Thymus (tissue), 11 donors: Measurements from ENCODE around the gene MPDU1. TPM values are rescaled to one million over a fixed set of nuclear protein-coding genes. Genes with fewer than 3 reads are reported as not detected.

ENCODE experiments used
- DNase-seq, 9 donors: peaks; one replicate each; pipeline ENCODE4 v3.0.0-alpha.2; 2013; ENCODE audit warnings: low spot score in 9 of 9, low read depth in 6 of 9, missing footprints in 1 of 9
- H3K27ac ChIP-seq, 2 donors: one replicate each; pipeline ENCODE4 v1.5.1; 2013; ENCODE audit warnings: control low read depth in 1 of 2, low read depth in 1 of 2, low read length in 1 of 2, mild to moderate bottlenecking in 1 of 2, moderate library complexity in 1 of 2
- H3K27me3 ChIP-seq, 2 donors: one replicate each; pipeline ENCODE4 v1.5.1; 2013; ENCODE audit warnings: low read length in 1 of 2; ENCODE audit not compliant: control insufficient read depth in 2 of 2, insufficient read depth in 1 of 2
- H3K36me3 ChIP-seq, 2 donors: one replicate each; pipeline ENCODE4 v1.5.1; 2013; ENCODE audit warnings: low read length in 1 of 2, mild to moderate bottlenecking in 1 of 2, moderate library complexity in 1 of 2; ENCODE audit not compliant: control insufficient read depth in 2 of 2, insufficient read depth in 2 of 2
- H3K4me1 ChIP-seq, 2 donors: one replicate each; pipeline ENCODE4 v1.5.1; 2013; ENCODE audit warnings: low read length in 2 of 2; ENCODE audit not compliant: control insufficient read depth in 2 of 2, insufficient read depth in 2 of 2
- H3K4me3 ChIP-seq, 2 donors: one replicate each; pipeline ENCODE4 v1.5.1; 2013; ENCODE audit warnings: low read length in 2 of 2, control low read depth in 1 of 2, mild to moderate bottlenecking in 1 of 2
- H3K9me3 ChIP-seq, 2 donors: one replicate each; pipeline ENCODE4 v1.5.1; 2013; ENCODE audit warnings: low read length in 1 of 2, mild to moderate bottlenecking in 1 of 2; ENCODE audit not compliant: control insufficient read depth in 2 of 2, insufficient read depth in 1 of 2
- WGBS: extraction: QIAGEN DNeasy Blood & Tissue Kit; methylation state at CpG from one replicate; pipeline ENCODE4 v1.1.7; 2013; 5-methylcytosine and 5-hydroxymethylcytosine counted together
- polyA plus RNA-seq: library from polyadenylated mRNA; stranded (reverse); fragments of 200-250 nt; gene quantifications from one replicate; pipeline ENCODE4 v1.2.3, GENCODE V29; 2013
- total RNA-seq: library from RNA; stranded (reverse); fragments of 120-200 nt; gene quantifications from one replicate; pipeline ENCODE4 v1.2.4, GENCODE V29; 2013
- donor health status: healthy.

The MPDU1 gene
- total and polyA plus RNA-seq, 2 donors, result 48.0 to 57.8 TPM

DNA sequence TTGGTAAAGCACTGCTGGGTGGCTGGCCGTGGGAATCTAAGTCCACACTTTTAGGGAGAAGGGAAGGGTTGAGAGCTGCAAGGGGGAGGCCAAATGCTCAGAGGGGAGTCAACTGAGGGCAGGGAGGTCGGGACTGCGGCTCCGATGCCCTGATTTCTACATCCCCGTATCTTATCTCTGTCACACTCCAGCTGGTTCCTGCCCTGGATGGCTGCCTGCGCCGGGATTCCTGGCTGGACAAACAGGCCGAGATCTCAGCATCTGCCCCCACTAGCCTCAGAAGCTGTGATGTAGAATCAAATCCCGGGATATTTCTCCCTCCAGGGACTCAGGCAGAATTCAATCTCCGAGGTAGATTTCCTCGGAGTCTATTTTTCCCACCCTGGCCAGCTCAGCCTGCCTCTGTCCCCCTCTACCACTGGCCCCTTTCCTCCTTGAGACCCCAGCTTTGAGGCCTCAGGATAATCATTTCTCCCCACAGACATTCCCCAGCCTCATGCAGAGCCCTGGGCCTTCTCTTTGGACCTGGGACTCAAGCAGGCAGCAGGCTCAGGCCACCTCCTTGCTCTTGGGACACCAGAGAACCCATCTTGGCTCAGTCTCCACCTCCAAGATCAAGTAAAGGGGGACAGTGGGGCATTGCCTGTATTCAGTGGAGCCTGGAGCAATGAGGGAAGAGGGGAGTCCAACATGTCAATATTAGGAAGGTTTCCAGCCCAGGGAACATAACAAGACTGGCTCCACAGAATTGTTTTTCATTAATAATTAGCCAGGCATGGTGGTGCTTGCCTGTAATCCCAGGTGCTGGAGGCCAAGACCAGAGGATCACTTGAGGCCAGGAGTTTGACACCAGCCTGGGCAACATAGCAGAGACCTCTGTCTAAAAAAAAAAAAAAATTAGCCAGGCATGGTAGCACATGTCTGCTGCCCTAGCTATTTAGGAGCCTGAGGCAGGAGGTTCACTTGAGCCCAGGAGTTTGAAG lies 48.0 kb downstream of the MPDU1 start:
- Histone ChIP-seq H3K27ac (no peak overlapping the region), H3K4me1 (peaks cover 4 to 20% of the 10 kb centered on the region in 2 donors), H3K4me3 (no peak overlapping the region), H3K36me3 (no peaks in the 10 kb centered on the region), H3K27me3 (peaks cover 0 to 13% of the 10 kb centered on the region in 2 donors), H3K9me3 (no peaks in the 10 kb centered on the region)
- DNase-seq, result no peak
- 96% methylated on average over 11 of the region's 11 CpGs for WGBS

DNA sequence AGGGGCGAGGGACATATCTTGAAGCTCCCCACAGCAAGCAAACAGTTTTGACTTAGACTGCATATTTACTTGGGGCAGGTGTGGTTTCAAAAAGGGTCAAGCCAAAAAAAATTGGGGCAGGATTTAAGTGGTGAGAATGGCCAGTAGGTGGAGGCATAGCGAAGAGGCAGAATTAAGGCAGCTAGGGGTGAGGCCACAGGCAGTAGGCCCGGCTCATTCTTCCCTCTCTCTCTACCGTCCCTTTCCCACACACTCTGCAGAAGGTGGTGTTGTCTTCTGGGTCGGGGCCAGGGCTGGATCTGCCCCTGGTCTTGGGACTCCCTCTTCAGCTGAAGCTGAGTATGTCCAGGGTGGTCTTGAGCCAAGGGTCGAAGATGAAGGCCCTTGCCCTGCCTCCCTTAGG lies 48.8 kb downstream of the MPDU1 start:
- 58% methylated on average over 6 of the region's 6 CpGs for WGBS
- Histone ChIP-seq H3K27me3 (peaks cover 0 to 13% of the 10 kb centered on the region in 2 donors), H3K27ac (no peak overlapping the region), H3K36me3 (no peaks in the 10 kb centered on the region), H3K4me3 (no peak overlapping the region), H3K9me3 (no peaks in the 10 kb centered on the region), H3K4me1 (peaks cover 0 to 12% of the 10 kb centered on the region in 2 donors)
- DNase-seq, result peak in 2 of 9 donors; percentile 4 to 61

DNA sequence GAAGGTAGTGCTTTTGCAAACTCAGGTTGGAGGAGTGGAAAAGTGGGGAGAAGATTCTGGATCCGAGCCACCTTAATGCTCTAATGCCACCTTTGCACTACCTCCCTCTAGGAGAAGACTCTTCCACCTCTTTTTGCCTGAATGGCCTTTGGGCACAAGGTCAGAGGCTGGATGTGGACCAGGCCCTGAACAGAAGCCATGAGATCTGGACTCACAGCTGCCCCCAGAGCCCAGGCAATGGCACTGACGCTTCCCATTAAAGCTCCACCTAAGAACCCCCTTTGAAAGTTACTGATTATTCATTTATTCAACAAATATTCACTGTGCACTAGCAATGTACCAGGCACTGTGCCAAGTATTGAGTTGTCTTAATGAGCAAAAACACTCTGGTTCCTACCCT lies 49.4 kb downstream of the MPDU1 start:
- Histone ChIP-seq H3K4me1 (peaks cover 0 to 8% of the 10 kb centered on the region in 2 donors), H3K4me3 (no peak overlapping the region), H3K36me3 (no peaks in the 10 kb centered on the region), H3K27me3 (peaks cover 0 to 13% of the 10 kb centered on the region in 2 donors), H3K9me3 (no peaks in the 10 kb centered on the region), H3K27ac (no peak overlapping the region)
- DNase-seq, result no peak
- WGBS, result 93% methylated on average over 2 of the region's 2 CpGs

DNA sequence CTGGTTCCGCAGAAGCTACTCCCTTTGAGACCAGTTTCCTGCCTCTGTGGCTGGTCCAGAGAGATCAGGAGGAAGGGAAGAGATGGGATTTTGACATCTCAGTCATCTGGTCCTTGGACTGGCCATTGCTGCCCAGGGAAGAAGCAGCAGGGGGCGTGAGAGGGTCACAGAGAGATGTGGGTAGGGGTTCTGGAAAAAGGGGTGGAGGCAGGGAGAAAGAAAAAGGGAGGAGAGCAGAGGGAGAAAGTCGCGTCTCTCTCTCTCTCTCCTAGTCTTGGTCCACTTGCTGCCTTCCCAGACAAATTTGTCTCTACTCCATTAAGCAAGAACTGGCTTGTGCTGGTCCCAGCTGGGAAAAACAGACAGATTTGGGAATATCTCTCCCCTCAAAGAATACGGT lies 50.7 kb downstream of the MPDU1 start:
- WGBS, result 60% methylated on average over 5 of the region's 5 CpGs
- DNase-seq, result no peak
- no peaks in the 10 kb centered on the region for H3K36me3 ChIP-seq
- H3K4me1 ChIP-seq, result peaks cover 0 to 6% of the 10 kb centered on the region in 2 donors
- peaks cover 0 to 13% of the 10 kb centered on the region in 2 donors for H3K27me3 ChIP-seq
- no peak overlapping the region for H3K27ac ChIP-seq
- no peak overlapping the region for H3K4me3 ChIP-seq
- H3K9me3 ChIP-seq, result no peaks in the 10 kb centered on the region

DNA sequence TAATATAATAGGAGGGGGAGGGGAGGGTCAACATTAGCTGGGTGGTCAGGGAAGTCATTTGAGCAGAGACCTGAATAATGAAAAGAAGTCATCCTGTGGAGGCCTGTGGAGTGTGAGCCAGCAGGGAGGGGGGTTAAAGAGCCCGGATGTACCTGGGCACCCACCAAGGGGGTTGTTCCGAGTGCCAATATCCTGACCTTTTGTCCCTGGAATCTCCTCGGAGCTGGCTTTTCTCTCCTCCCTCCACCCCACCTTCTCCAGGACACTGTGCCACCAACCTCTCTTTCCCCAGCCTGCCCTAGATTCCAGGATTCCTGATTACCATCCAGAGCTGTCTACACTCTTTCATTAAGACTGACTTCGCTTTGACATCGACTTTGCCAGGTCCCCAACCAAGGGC lies 52.5 kb downstream of the MPDU1 start:
- no peak for DNase-seq
- Histone ChIP-seq H3K9me3 (no peaks in the 10 kb centered on the region), H3K36me3 (no peaks in the 10 kb centered on the region), H3K4me1 (peaks cover 0 to 6% of the 10 kb centered on the region in 2 donors), H3K27ac (no peak overlapping the region), H3K27me3 (peaks cover 0 to 13% of the 10 kb centered on the region in 2 donors), H3K4me3 (no peak overlapping the region)
- 89% methylated on average over 5 of the region's 5 CpGs for WGBS

Other genes starting within 250 kb of the MPDU1 start
- gene ACAP1, start 247.3 kb upstream of the MPDU1 start, total RNA-seq, result 167 TPM
- 364 TPM for gene ACAP1, start 247.3 kb upstream of the MPDU1 start, polyA plus RNA-seq
- 3.0 TPM for gene KCTD11, start 231.7 kb upstream of the MPDU1 start, total RNA-seq
- 9.9 TPM for gene KCTD11, start 231.7 kb upstream of the MPDU1 start, polyA plus RNA-seq
- not detected for gene TMEM95, start 228.7 kb upstream of the MPDU1 start, total RNA-seq
- 0.05 TPM for gene TMEM95, start 228.7 kb upstream of the MPDU1 start, polyA plus RNA-seq
- gene TNK1, start 202.8 kb upstream of the MPDU1 start, total RNA-seq, result 1.8 TPM
- 7.2 TPM for gene TNK1, start 202.8 kb upstream of the MPDU1 start, polyA plus RNA-seq
- gene PLSCR3, start 189.3 kb upstream of the MPDU1 start, total RNA-seq, result 9.3 TPM
- gene PLSCR3, start 189.3 kb upstream of the MPDU1 start, polyA plus RNA-seq, result 32.7 TPM
- gene TMEM256, start 179.8 kb upstream of the MPDU1 start, total RNA-seq, result 109 TPM
- 152 TPM for gene TMEM256, start 179.8 kb upstream of the MPDU1 start, polyA plus RNA-seq
- gene NLGN2, start 176.0 kb upstream of the MPDU1 start, total RNA-seq, result 0.38 TPM
- gene NLGN2, start 176.0 kb upstream of the MPDU1 start, polyA plus RNA-seq, result 5.6 TPM
- gene SPEM1, start 163.5 kb upstream of the MPDU1 start, total RNA-seq, result not detected
- not detected for gene SPEM1, start 163.5 kb upstream of the MPDU1 start, polyA plus RNA-seq
- gene SPEM2, start 158.2 kb upstream of the MPDU1 start, total RNA-seq, result not detected
- 0.02 TPM for gene SPEM2, start 158.2 kb upstream of the MPDU1 start, polyA plus RNA-seq
- gene SPEM3, start 155.0 kb upstream of the MPDU1 start, total RNA-seq, result not detected
- not detected for gene SPEM3, start 155.0 kb upstream of the MPDU1 start, polyA plus RNA-seq
- 6.8 TPM for gene TMEM102, start 148.4 kb upstream of the MPDU1 start, total RNA-seq
- gene TMEM102, start 148.4 kb upstream of the MPDU1 start, polyA plus RNA-seq, result 5.1 TPM
- 5.8 TPM for gene FGF11, start 144.3 kb upstream of the MPDU1 start, total RNA-seq
- gene FGF11, start 144.3 kb upstream of the MPDU1 start, polyA plus RNA-seq, result 5.5 TPM
- 12.9 TPM for gene CHRNB1, start 138.8 kb upstream of the MPDU1 start, total RNA-seq
- 18.5 TPM for gene CHRNB1, start 138.8 kb upstream of the MPDU1 start, polyA plus RNA-seq
- 10.9 TPM for gene ZBTB4, start 104.2 kb upstream of the MPDU1 start, total RNA-seq
- 29.5 TPM for gene ZBTB4, start 104.2 kb upstream of the MPDU1 start, polyA plus RNA-seq
- not detected for gene SLC35G6, start 102.4 kb upstream of the MPDU1 start, total RNA-seq
- gene SLC35G6, start 102.4 kb upstream of the MPDU1 start, polyA plus RNA-seq, result 0.09 TPM
- 23.5 TPM for gene POLR2A, start 99.5 kb upstream of the MPDU1 start, total RNA-seq
- gene POLR2A, start 99.5 kb upstream of the MPDU1 start, polyA plus RNA-seq, result 33.5 TPM
- 4.2 TPM for gene TNFSF12, start 34.8 kb upstream of the MPDU1 start, total RNA-seq
- 21.3 TPM for gene TNFSF12, start 34.8 kb upstream of the MPDU1 start, polyA plus RNA-seq
- 6.4 TPM for gene TNFSF13, start 25.1 kb upstream of the MPDU1 start, total RNA-seq
- 19.6 TPM for gene TNFSF13, start 25.1 kb upstream of the MPDU1 start, polyA plus RNA-seq
- gene SENP3, start 21.9 kb upstream of the MPDU1 start, total RNA-seq, result 54.2 TPM
- 44.7 TPM for gene SENP3, start 21.9 kb upstream of the MPDU1 start, polyA plus RNA-seq
- gene CD68, start 4.2 kb upstream of the MPDU1 start, total RNA-seq, result 47.0 TPM
- gene CD68, start 4.2 kb upstream of the MPDU1 start, polyA plus RNA-seq, result 124 TPM
- 0.94 TPM for gene SOX15, start 6.2 kb downstream of the MPDU1 start, total RNA-seq
- gene SOX15, start 6.2 kb downstream of the MPDU1 start, polyA plus RNA-seq, result 5.2 TPM
- 33.3 TPM for gene FXR2, start 31.0 kb downstream of the MPDU1 start, total RNA-seq
- 36.6 TPM for gene FXR2, start 31.0 kb downstream of the MPDU1 start, polyA plus RNA-seq
- gene SAT2, start 44.0 kb downstream of the MPDU1 start, total RNA-seq, result 31.9 TPM
- 163 TPM for gene SAT2, start 44.0 kb downstream of the MPDU1 start, polyA plus RNA-seq
- 0.09 TPM for gene SHBG, start 46.3 kb downstream of the MPDU1 start, total RNA-seq
- gene SHBG, start 46.3 kb downstream of the MPDU1 start, polyA plus RNA-seq, result 0.62 TPM
- 0.05 TPM for gene ATP1B2, start 67.1 kb downstream of the MPDU1 start, total RNA-seq
- 1.3 TPM for gene ATP1B2, start 67.1 kb downstream of the MPDU1 start, polyA plus RNA-seq
- 34.3 TPM for gene TP53, start 103.6 kb downstream of the MPDU1 start, total RNA-seq
- gene TP53, start 103.6 kb downstream of the MPDU1 start, polyA plus RNA-seq, result 31.9 TPM
- 13.2 TPM for gene WRAP53, start 104.6 kb downstream of the MPDU1 start, total RNA-seq
- 14.2 TPM for gene WRAP53, start 104.6 kb downstream of the MPDU1 start, polyA plus RNA-seq
- gene EFNB3, start 121.3 kb downstream of the MPDU1 start, total RNA-seq, result 0.52 TPM
- 0.52 TPM for gene EFNB3, start 121.3 kb downstream of the MPDU1 start, polyA plus RNA-seq
- gene DNAH2, start 133.9 kb downstream of the MPDU1 start, total RNA-seq, result 0.14 TPM
- 0.07 TPM for gene DNAH2, start 133.9 kb downstream of the MPDU1 start, polyA plus RNA-seq